SK-N-SH (cell line): ENCODE measurements around the gene PACSIN2. TPM values are rescaled to one million over a fixed set of nuclear protein-coding genes. Genes with fewer than 3 reads are reported as not detected.

Experiments used
- CTCF ChIA-PET: fragments of 300-600, 350-600 bp; formaldehyde crosslinking; extraction: SDS; loops from one replicate; lab custom pipeline; 2021; lab: Yijun Ruan, JAX
- POLR2A ChIA-PET: fragments of 350-600 bp; sonication (Branson Sonifier 250); formaldehyde crosslinking; extraction: SDS; loops from one replicate; lab custom pipeline; 2020; ENCODE audit warnings: antibody characterized with exemption, inconsistent platforms; lab: Yijun Ruan, JAX
- DNase-seq: peaks from one replicate; pipeline ENCODE4 v3.0.0; 2012
- H2AFZ ChIP-seq: fragments of 200-600 bp; sonication (generic); 2 replicates; pipeline ENCODE4 v1.8.1; 2016; ENCODE audit warnings: antibody characterized with exemption, mild to moderate bottlenecking, low read depth
- H3F3A ChIP-seq: fragments of 200-600 bp; sonication (generic); replicated peaks from 2 replicates; pipeline ENCODE3; 2016; ENCODE audit warnings: antibody characterized with exemption, mild to moderate bottlenecking; ENCODE audit not compliant: insufficient read depth
- H3K27ac ChIP-seq, 2 experiments: fragments of 200-500 bp in 1 of 2; fragments of 200-600 bp in 1 of 2; sonication (Bioruptor generic) in 1 of 2; sonication (generic), shearing (Covaris generic) in 1 of 2; 2 replicates each; pipeline versions ENCODE4 v1.5.1 to v1.6.1; 2014 to 2016; ENCODE audit warnings: low read depth in 2 of 2, inconsistent platforms in 1 of 2, low read length in 1 of 2, mild to moderate bottlenecking in 1 of 2, mixed read lengths in 1 of 2
- H3K27me3 ChIP-seq: fragments of 200-600 bp; sonication (generic), shearing (Covaris generic); 2 replicates; pipeline ENCODE4 v1.6.1; 2016; ENCODE audit warnings: mixed run types; ENCODE audit not compliant: insufficient read depth
- H3K36me3 ChIP-seq, 2 experiments: fragments of 200-500 bp in 1 of 2; fragments of 200-600 bp in 1 of 2; sonication (Bioruptor generic) in 1 of 2; sonication (generic) in 1 of 2; replicated peaks in 1 of 2; 2 replicates each; pipeline versions ENCODE3 to v1.5.1; 2014 to 2016; ENCODE audit warnings: low read length in 1 of 2, mild to moderate bottlenecking in 1 of 2; ENCODE audit not compliant: insufficient read depth in 2 of 2, control insufficient read depth in 1 of 2
- H3K4me1 ChIP-seq, 2 experiments: fragments of 200-500 bp in 1 of 2; fragments of 200-600 bp in 1 of 2; sonication (Bioruptor generic) in 1 of 2; sonication (generic), shearing (Covaris generic) in 1 of 2; 2 replicates each; pipeline versions ENCODE4 v1.5.1 to v1.6.1; 2014 to 2016; ENCODE audit warnings: low read depth in 1 of 2, low read length in 1 of 2, mixed run types in 1 of 2; ENCODE audit not compliant: insufficient read depth in 2 of 2, control insufficient read depth in 1 of 2
- H3K4me2 ChIP-seq: fragments of 200-600 bp; sonication (generic), shearing (Covaris generic); 2 replicates; pipeline ENCODE4 v1.6.1; 2017; ENCODE audit warnings: mixed run types
- H3K4me3 ChIP-seq, 2 experiments: fragments of 200-500 bp in 1 of 2; fragments of 200-600 bp in 1 of 2; sonication (Bioruptor generic) in 1 of 2; sonication (generic), shearing (Covaris generic) in 1 of 2; 2 replicates each; pipeline versions ENCODE4 v1.5.1 to v1.8.1; 2014 to 2016; ENCODE audit warnings: low read depth in 2 of 2, inconsistent platforms in 1 of 2, low read length in 1 of 2, mild to moderate bottlenecking in 1 of 2, mixed read lengths in 1 of 2, moderate library complexity in 1 of 2
- H3K79me2 ChIP-seq: fragments of 200-600 bp; sonication (generic); 2 replicates; pipeline ENCODE4 v1.8.1; 2017; ENCODE audit warnings: mild to moderate bottlenecking; ENCODE audit not compliant: insufficient read depth
- H3K9ac ChIP-seq: fragments of 200-600 bp; sonication (generic); 2 replicates; pipeline ENCODE4 v1.6.1; 2017; ENCODE audit warnings: mixed run types
- H3K9me2 ChIP-seq: fragments of 200-600 bp; sonication (generic); 2 replicates; pipeline ENCODE4 v1.6.1; 2017; ENCODE audit warnings: mixed run types
- H3K9me3 ChIP-seq: fragments of 200-600 bp; sonication (generic); 2 replicates; pipeline ENCODE4 v1.6.1; 2017; ENCODE audit warnings: mixed run types, mild to moderate bottlenecking, moderate library complexity
- H4K20me1 ChIP-seq: fragments of 200-600 bp; sonication (generic); 2 replicates; pipeline ENCODE4 v1.6.1; 2017; ENCODE audit warnings: mild to moderate bottlenecking, mixed run types; ENCODE audit not compliant: insufficient read depth
- CHD2 ChIP-seq: fragments of 150-350 bp; IDR thresholded peaks from 2 replicates; pipeline ENCODE4 v1.6.1; 2018; ENCODE audit warnings: low read length; ENCODE audit not compliant: partially characterized antibody
- ELF1 ChIP-seq: IDR thresholded peaks from 2 replicates; pipeline ENCODE4 v1.4.0; 2012
- FOXJ3 ChIP-seq: sonication (generic); formaldehyde crosslinking; IDR thresholded peaks from 2 replicates; pipeline ENCODE4 v1.5.1; 2020; ENCODE audit warnings: mild to moderate bottlenecking, missing genetic modification reagents
- GABPA ChIP-seq: IDR thresholded peaks from 2 replicates; pipeline ENCODE4 v1.4.0; 2012; ENCODE audit warnings: low read depth, mild to moderate bottlenecking
- MXI1 ChIP-seq: IDR thresholded peaks from 2 replicates; pipeline ENCODE4 v1.6.1; 2012; ENCODE audit warnings: mild to moderate bottlenecking, low read depth, low read length, improper control_type of control experiment
- NFIC ChIP-seq: IDR thresholded peaks from 2 replicates; pipeline ENCODE4 v1.4.0; 2012; ENCODE audit warnings: borderline replicate concordance
- RCOR1 ChIP-seq: fragments of 150-350 bp; IDR thresholded peaks from 2 replicates; pipeline ENCODE4 v1.6.1; 2017; ENCODE audit warnings: antibody characterized with exemption, low read length
- SIN3A ChIP-seq: IDR thresholded peaks from 2 replicates; pipeline ENCODE4 v1.6.1; 2012; ENCODE audit warnings: low read depth, mild to moderate bottlenecking, low read length, moderate library complexity, borderline replicate concordance
- TAF1 ChIP-seq: IDR thresholded peaks from 2 replicates; pipeline ENCODE4 v1.6.1; 2012; ENCODE audit warnings: low read depth, mild to moderate bottlenecking, low read length, moderate library complexity, borderline replicate concordance
- YY1 ChIP-seq: IDR thresholded peaks from 2 replicates; pipeline ENCODE4 v1.4.0; 2012; ENCODE audit warnings: low read depth, mild to moderate bottlenecking
- WGBS: methylation state at CpG from one replicate; pipeline ENCODE4 v1.1.6; 2017; ENCODE audit warnings: low lambda C conversion rate; 5-methylcytosine and 5-hydroxymethylcytosine counted together
- polyA plus RNA-seq, 3 experiments: library from polyadenylated mRNA; depleted of rRNA; stranded (reverse); fragments of >200 nt; gene quantifications; 2 replicates each; pipeline ENCODE4 v1.2.3, GENCODE V29; 2012
- TF ChIP-seq, protein P1 (sequence below): fragments of 200-600 bp; sonication (generic); IDR thresholded peaks from 2 replicates; pipeline ENCODE4 v1.6.1; 2017; ENCODE audit warnings: antibody characterized with exemption, mild to moderate bottlenecking, moderate library complexity
- TF ChIP-seq, protein P2 (sequence below): IDR thresholded peaks from 2 replicates; pipeline ENCODE4 v1.4.0; 2012; ENCODE audit warnings: low read depth

The PACSIN2 gene
- polyA plus RNA-seq, 1 of the 3 experiments (the other 2 are of a cell fraction): 60.5 TPM

DNA sequence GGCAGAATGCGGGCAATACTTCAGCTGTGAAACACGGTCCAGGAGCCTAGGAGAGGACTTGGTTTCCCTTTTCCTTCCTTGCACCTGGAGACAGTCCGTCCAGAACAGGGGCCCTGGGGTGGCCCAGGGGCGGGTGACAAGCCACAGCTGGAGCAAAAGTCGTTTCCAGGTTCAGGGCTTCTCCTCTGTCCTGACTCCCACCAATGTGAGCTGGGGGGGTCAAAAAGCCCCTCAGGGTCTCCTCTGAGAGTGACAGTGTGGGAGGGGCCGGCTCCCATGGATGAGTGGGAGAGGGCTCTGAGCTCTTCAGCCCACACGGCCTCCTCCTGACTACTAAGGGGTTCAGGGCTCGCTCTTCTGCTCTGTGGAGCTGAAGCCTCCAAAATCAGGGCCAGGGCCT is 137.8 kb downstream of the PACSIN2 start:
- no peak overlapping the region for H3K4me3 ChIP-seq
- H3K9me3 ChIP-seq: no peaks in the 10 kb centered on the region
- no peaks in the 10 kb centered on the region for H3K27me3 ChIP-seq
- no peaks in the 10 kb centered on the region; a peak in 1 of 4 replicates for H3K4me1 ChIP-seq
- 100% methylated on average over 1 of the region's 8 CpGs for WGBS
- H4K20me1 ChIP-seq: no peaks in the 10 kb centered on the region
- no peak overlapping the region for H3K9ac ChIP-seq
- TF ChIP-seq TAF1 (no peak), MXI1 (no peak), SIN3A (no peak)
- TF ChIP-seq, all 33 proteins: peak for 0
- no peak overlapping the region for H2AFZ ChIP-seq
- DNase-seq: no peak
- no peaks in the 10 kb centered on the region for H3K9me2 ChIP-seq
- ChIA-PET POLR2A (no interaction called here), CTCF (interaction anchor here (2.0 kb wide), 1 partner anchor 10 kb away, joined by 8 read pairs; no protein-coding TSS in a partner anchor)
- no peak overlapping the region for H3K27ac ChIP-seq
- no peaks in the 10 kb centered on the region for H3K79me2 ChIP-seq
- H3F3A ChIP-seq: no peaks in the 10 kb centered on the region
- H3K36me3 ChIP-seq: peaks cover 0 to 19% of the 10 kb centered on the region in 2 experiments
- no peak overlapping the region for H3K4me2 ChIP-seq

DNA sequence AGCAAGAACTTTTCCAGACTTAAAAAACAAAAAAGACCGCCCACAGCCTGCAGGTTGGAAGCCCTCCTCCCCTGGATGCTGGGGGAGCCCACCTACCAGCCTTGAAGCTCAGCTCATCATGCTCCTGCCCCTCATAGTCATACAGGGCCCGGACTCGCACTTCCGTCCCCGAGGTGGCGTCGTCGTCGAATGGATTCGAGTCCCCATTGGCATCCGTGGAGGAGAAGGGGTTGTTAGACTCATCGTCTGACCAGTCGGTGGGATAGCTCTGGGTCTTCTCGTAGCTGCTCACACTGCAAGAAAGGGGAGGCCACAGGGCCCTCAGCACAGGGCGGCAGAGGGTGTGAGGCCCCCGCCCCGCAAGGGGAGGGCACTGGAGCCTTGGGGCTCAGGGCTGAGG is 138.9 kb downstream of the PACSIN2 start:
- Histone ChIP-seq H3K4me3 (no peak overlapping the region), H3K36me3 (peaks cover 0 to 17% of the 10 kb centered on the region in 2 experiments), H3K27ac (no peak overlapping the region), H3K4me1 (no peaks in the 10 kb centered on the region; a peak in 1 of 4 replicates), H3K4me2 (no peak overlapping the region), H3K9me2 (no peaks in the 10 kb centered on the region), H3K79me2 (no peaks in the 10 kb centered on the region), H4K20me1 (no peaks in the 10 kb centered on the region), H3K9ac (no peak overlapping the region), H3F3A (no peaks in the 10 kb centered on the region), H3K9me3 (no peaks in the 10 kb centered on the region), H2AFZ (no peak overlapping the region), H3K27me3 (no peaks in the 10 kb centered on the region)
- WGBS: 95% methylated on average over 7 of the region's 17 CpGs
- CTCF ChIA-PET: no interaction called here
- POLR2A ChIA-PET: no interaction called here
- no peak for DNase-seq
- no peak for TF ChIP-seq NFIC
- TF ChIP-seq, protein P1, sequence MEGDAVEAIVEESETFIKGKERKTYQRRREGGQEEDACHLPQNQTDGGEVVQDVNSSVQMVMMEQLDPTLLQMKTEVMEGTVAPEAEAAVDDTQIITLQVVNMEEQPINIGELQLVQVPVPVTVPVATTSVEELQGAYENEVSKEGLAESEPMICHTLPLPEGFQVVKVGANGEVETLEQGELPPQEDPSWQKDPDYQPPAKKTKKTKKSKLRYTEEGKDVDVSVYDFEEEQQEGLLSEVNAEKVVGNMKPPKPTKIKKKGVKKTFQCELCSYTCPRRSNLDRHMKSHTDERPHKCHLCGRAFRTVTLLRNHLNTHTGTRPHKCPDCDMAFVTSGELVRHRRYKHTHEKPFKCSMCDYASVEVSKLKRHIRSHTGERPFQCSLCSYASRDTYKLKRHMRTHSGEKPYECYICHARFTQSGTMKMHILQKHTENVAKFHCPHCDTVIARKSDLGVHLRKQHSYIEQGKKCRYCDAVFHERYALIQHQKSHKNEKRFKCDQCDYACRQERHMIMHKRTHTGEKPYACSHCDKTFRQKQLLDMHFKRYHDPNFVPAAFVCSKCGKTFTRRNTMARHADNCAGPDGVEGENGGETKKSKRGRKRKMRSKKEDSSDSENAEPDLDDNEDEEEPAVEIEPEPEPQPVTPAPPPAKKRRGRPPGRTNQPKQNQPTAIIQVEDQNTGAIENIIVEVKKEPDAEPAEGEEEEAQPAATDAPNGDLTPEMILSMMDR: no peak
- TF ChIP-seq RCOR1: no peak
- TF ChIP-seq ELF1: no peak
- TF ChIP-seq CHD2: no peak
- TF ChIP-seq YY1: no peak
- TF ChIP-seq, protein P2, sequence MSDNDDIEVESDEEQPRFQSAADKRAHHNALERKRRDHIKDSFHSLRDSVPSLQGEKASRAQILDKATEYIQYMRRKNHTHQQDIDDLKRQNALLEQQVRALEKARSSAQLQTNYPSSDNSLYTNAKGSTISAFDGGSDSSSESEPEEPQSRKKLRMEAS: no peak
- no peak for TF ChIP-seq GABPA
- TF ChIP-seq FOXJ3 (CRISPR knock-in tag): no peak
